ENCODE data around the gene TTC17. TPM values are rescaled to one million over a fixed set of nuclear protein-coding genes. Genes with fewer than 3 reads are reported as not detected.

TTC17 gene
- total and polyA plus RNA-seq, 9 of the 15 experiments (the other 6 are each of a cell fraction or from before 2014, with no cell fraction given) = 19.7 to 99.1 (median 53.3) TPM

DNA sequence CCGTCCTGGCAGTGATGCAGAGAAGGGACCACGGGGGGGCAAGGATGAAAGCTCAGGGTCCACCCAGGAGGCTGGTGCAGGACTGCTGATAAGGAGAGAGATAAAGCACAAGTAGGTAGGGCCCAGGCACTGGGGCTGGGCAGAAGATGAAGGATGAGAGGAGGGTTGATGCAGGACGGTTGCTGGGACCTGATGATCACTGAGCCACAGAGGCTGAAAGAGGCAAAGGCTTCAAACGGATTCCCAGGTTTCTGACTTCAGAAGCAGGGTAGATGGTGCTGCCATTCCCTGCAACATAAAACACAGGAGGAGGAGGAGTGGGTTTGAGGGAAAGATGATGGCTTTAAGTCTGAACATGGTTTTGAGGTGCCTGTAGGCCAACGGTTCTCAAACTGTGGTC lies 148.5 kb downstream of the TTC17 start:
- intact Hi-C loops (cut with micrococcal nuclease) (no loop called here), in situ Hi-C loops (cut with MboI) (no loop called here)
- Histone ChIP-seq H2AFZ (ENCODE audit: low read depth, low read length) (no peak overlapping the region), H4K20me1 (replicated peaks; ENCODE audit: control insufficient read depth, insufficient read depth, low read length) (no peaks in the 10 kb centered on the region), H3K27ac (ENCODE audit: extremely low read depth, low read depth, low read length) (no peak overlapping the region), H3K4me1 (replicated peaks in 1 of 2; ENCODE audit: control insufficient read depth in 2 of 2, insufficient read depth in 2 of 2, low read length in 2 of 2) (no peaks in the 10 kb centered on the region), H3K27me3 (ENCODE audit: control insufficient read depth in 2 of 2, insufficient read depth in 2 of 2, low read length in 2 of 2) (peaks cover 4 to 31% of the 10 kb centered on the region in 2 experiments; a peak in 4 of 5 replicates), H3K9me3 (replicated peaks; ENCODE audit: control insufficient read depth, insufficient read depth, low read depth, low read length) (no peaks in the 10 kb centered on the region), H3K4me3 (no peak overlapping the region), H3K4me2 (ENCODE audit: insufficient read depth, low read length) (no peak overlapping the region), H3K79me2 (ENCODE audit: control insufficient read depth, insufficient read depth, low read length) (no peaks in the 10 kb centered on the region), H3K36me3 (ENCODE audit: control insufficient read depth, insufficient read depth, low read length) (no peaks in the 10 kb centered on the region), H3K9ac (ENCODE audit: insufficient read depth in 1 of 2, low read depth in 2 of 2, low read length in 2 of 2) (no peak overlapping the region), H3K9me1 (ENCODE audit: control insufficient read depth, insufficient read depth, low read length) (no peaks in the 10 kb centered on the region)
- ChIA-PET POLR2A (no interaction called here), CTCF (ENCODE audit: low intra/inter-chr PET ratio) (no interaction called here)
- TF ChIP-seq POLR2AphosphoS2 (IDR thresholded peaks at IDR 0.05; ENCODE audit: low read length) (no peak), CSDE1 (IDR thresholded peaks at IDR 0.05) (no peak), CREB1 (IDR thresholded peaks at IDR 0.05) (no peak), CREB1 (CRISPR knock-in tag; IDR thresholded peaks at IDR 0.05) (no peak), POLR3A (IDR thresholded peaks at IDR 0.05; ENCODE audit: borderline replicate concordance, extremely low read depth, insufficient read depth, insufficient read length) (no peak), MED1 (CRISPR knock-in tag; IDR thresholded peaks at IDR 0.05; ENCODE audit: borderline replicate concordance) (no peak)
- TF ChIP-seq, protein P1, sequence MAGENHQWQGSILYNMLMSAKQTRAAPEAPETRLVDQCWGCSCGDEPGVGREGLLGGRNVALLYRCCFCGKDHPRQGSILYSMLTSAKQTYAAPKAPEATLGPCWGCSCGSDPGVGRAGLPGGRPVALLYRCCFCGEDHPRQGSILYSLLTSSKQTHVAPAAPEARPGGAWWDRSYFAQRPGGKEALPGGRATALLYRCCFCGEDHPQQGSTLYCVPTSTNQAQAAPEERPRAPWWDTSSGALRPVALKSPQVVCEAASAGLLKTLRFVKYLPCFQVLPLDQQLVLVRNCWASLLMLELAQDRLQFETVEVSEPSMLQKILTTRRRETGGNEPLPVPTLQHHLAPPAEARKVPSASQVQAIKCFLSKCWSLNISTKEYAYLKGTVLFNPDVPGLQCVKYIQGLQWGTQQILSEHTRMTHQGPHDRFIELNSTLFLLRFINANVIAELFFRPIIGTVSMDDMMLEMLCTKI (IDR thresholded peaks at IDR 0.05; ENCODE audit: partially characterized antibody) = no peak
- TF ChIP-seq, protein P2, sequence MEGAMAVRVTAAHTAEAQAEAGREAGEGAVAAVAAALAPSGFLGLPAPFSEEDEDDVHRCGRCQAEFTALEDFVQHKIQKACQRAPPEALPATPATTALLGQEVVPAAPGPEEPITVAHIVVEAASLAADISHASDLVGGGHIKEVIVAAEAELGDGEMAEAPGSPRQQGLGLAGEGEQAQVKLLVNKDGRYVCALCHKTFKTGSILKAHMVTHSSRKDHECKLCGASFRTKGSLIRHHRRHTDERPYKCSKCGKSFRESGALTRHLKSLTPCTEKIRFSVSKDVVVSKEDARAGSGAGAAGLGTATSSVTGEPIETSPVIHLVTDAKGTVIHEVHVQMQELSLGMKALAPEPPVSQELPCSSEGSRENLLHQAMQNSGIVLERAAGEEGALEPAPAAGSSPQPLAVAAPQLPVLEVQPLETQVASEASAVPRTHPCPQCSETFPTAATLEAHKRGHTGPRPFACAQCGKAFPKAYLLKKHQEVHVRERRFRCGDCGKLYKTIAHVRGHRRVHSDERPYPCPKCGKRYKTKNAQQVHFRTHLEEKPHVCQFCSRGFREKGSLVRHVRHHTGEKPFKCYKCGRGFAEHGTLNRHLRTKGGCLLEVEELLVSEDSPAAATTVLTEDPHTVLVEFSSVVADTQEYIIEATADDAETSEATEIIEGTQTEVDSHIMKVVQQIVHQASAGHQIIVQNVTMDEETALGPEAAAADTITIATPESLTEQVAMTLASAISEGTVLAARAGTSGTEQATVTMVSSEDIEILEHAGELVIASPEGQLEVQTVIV (CRISPR knock-in tag; IDR thresholded peaks at IDR 0.05; ENCODE audit: borderline replicate concordance) = no peak
- BruUV-seq (replicated peaks) = no TSS peak
- FAIRE-seq (no peak), ATAC-seq (no peak), DNase-seq (ENCODE audit: extremely low read depth in 1 of 4, low spot score in 3 of 4) (no peak)
- 1% methylated on average over 5 of the region's 5 CpGs for WGBS (ENCODE audit: insufficient coverage, low coverage, missing lambda C conversion rate)

Data from K562 (cell line).